GM12873 (cell line): ENCODE results near the gene HIVEP3.
A peak's percentile ranks its signal among the peaks of the same experiment; 100 is the strongest.

Source experiments
- TF ChIP-seq, protein P1 (sequence below): IDR thresholded peaks from 2 replicates; pipeline ENCODE4 v1.5.1; 2012; ENCODE audit warnings: low read depth, mild to moderate bottlenecking, moderate library complexity, low read length, control low read depth; ENCODE audit not compliant: insufficient read depth; ENCODE audit errors: missing control alignments

The HIVEP3 gene

GRCh38 chr1:41573785-41574713, 344.7 kb downstream of the HIVEP3 start:
- TF ChIP-seq, protein P1, sequence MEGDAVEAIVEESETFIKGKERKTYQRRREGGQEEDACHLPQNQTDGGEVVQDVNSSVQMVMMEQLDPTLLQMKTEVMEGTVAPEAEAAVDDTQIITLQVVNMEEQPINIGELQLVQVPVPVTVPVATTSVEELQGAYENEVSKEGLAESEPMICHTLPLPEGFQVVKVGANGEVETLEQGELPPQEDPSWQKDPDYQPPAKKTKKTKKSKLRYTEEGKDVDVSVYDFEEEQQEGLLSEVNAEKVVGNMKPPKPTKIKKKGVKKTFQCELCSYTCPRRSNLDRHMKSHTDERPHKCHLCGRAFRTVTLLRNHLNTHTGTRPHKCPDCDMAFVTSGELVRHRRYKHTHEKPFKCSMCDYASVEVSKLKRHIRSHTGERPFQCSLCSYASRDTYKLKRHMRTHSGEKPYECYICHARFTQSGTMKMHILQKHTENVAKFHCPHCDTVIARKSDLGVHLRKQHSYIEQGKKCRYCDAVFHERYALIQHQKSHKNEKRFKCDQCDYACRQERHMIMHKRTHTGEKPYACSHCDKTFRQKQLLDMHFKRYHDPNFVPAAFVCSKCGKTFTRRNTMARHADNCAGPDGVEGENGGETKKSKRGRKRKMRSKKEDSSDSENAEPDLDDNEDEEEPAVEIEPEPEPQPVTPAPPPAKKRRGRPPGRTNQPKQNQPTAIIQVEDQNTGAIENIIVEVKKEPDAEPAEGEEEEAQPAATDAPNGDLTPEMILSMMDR = peak; percentile 97

DNA sequence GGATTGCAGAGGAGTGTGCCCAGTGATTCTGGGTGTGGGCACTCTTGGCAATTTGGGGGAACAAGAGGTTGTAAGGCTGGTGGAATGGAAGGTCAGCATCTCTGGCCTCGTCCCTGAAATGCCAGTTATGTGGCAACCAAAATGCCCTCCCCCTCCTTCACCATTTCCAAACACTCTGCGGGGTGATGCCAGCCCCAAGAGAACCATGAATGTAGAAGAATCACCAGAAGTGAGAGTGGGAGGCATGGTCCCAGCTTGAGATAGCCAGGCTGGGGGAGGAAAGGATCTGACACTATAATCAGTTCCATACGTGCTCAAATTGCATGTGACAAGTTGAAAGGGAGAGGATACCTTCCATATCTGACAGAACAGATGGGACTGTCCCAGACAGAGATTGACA, 345.5 kb downstream of the HIVEP3 start:
- TF ChIP-seq, protein P1 = no peak

- TF ChIP-seq, protein P1 = no peak
These were observed 346.5 kb downstream of the HIVEP3 start for GRCh38 chr1:41572224-41572623.

GRCh38 chr1:41571041-41571440, 347.7 kb downstream of the HIVEP3 start:
- TF ChIP-seq, protein P1 = no peak

GRCh38 chr1:41568204-41568603, 350.5 kb downstream of the HIVEP3 start:
- TF ChIP-seq, protein P1 = no peak

- TF ChIP-seq, protein P1 = no peak
These were observed 351.8 kb downstream of the HIVEP3 start for GRCh38 chr1:41566969-41567368.

DNA sequence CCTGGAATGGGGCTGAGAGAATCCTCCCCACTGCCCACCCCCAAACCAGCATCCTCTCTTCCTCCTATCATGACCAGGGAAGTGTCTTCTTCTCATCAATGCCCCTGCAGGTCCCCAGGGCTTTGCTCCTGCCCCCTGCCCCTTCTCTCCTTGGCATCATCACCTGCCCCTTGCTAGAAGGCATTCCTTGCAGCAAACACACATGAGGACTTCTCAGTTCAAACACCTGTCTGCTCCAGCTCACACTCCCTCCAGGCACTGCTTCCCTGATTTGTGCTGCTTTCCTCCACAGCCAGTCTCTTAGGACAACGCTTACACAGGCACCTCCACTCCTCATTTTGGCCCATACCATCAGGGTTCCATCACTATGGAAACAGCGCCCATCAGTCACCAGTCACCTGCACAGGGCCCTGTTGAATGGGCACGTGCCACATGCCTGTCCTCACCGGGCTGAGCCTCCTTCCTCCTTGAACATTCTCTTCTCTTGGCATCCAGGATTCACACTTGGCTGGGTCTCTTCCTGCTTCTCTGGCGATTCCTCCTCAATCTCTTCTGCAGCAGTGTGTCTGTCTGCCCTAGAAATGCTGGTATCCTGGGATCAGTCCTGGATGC, 352.3 kb downstream of the HIVEP3 start:
- TF ChIP-seq, protein P1 = no peak
